Sigmoid colon (tissue), 4 donors: ENCODE measurements around the gene PCYT2.

Experiments
- CTCF ChIP-seq, 4 experiments: fragments of 450-650 bp in 3 of 4; fragments of 200-600 bp in 1 of 4; IDR thresholded peaks; one replicate each; pipeline ENCODE4 v1.5.1; 2016 to 2019; ENCODE audit warnings: antibody characterized with exemption in 4 of 4, mild to moderate bottlenecking in 3 of 4, moderate library complexity in 2 of 4
- EP300 ChIP-seq, 4 donors: sonication (generic); formaldehyde crosslinking; IDR thresholded peaks; one replicate each; pipeline ENCODE4 v1.6.1; 2017; ENCODE audit warnings: antibody characterized with exemption in 4 of 4

GRCh38 chr17:81917565-81918332 is 6.5 kb upstream of the PCYT2 start, which contains the start of gene SIRT7:
- no peak for TF ChIP-seq CTCF (IDR thresholded peaks at IDR 0.05)
- no peak for TF ChIP-seq EP300 (IDR thresholded peaks at IDR 0.05)
